H9 (cell line): ENCODE results near the gene FBN3. TPM values are rescaled to one million over a fixed set of nuclear protein-coding genes. Genes with fewer than 3 reads are reported as not detected.

Experiments used
- DNase-seq: peaks from one replicate; pipeline ENCODE4 v3.0.0-alpha.2; 2017
- H2AFZ ChIP-seq: one replicate; pipeline ENCODE4 v1.6.1; 2013; ENCODE audit warnings: mild to moderate bottlenecking, low read length, control low read depth, moderate library complexity
- H2AK5ac ChIP-seq: 2 replicates; pipeline ENCODE4 v1.6.1; 2013; ENCODE audit warnings: low read length, control low read depth, mixed read lengths; ENCODE audit not compliant: insufficient read length
- H2BK120ac ChIP-seq: one replicate; pipeline ENCODE4 v1.6.1; 2013; ENCODE audit warnings: low read depth, mild to moderate bottlenecking, low read length, control low read depth, inconsistent platforms; ENCODE audit not compliant: poor library complexity, severe bottlenecking
- H2BK12ac ChIP-seq: 2 replicates; pipeline ENCODE4 v1.6.1; 2013; ENCODE audit warnings: low read length, control low read depth, mixed read lengths, low read depth; ENCODE audit not compliant: insufficient read length
- H2BK15ac ChIP-seq: 2 replicates; pipeline ENCODE4 v1.6.1; 2013; ENCODE audit warnings: low read depth, low read length, control low read depth
- H2BK20ac ChIP-seq: one replicate; pipeline ENCODE4 v1.6.1; 2013; ENCODE audit warnings: low read depth, mild to moderate bottlenecking, low read length, control low read depth, inconsistent platforms; ENCODE audit not compliant: poor library complexity, severe bottlenecking
- H2BK5ac ChIP-seq: 2 replicates; pipeline ENCODE4 v1.6.1; 2013; ENCODE audit warnings: low read length, control low read depth, mixed read lengths; ENCODE audit not compliant: insufficient read length
- H3K14ac ChIP-seq: 2 replicates; pipeline ENCODE4 v1.6.1; 2013; ENCODE audit warnings: low read length, control low read depth; ENCODE audit not compliant: insufficient read depth
- H3K18ac ChIP-seq: 2 replicates; pipeline ENCODE4 v1.6.1; 2013; ENCODE audit warnings: low read depth, mild to moderate bottlenecking, mixed read lengths, low read length, control low read depth; ENCODE audit not compliant: insufficient read length
- H3K23ac ChIP-seq: 2 replicates; pipeline ENCODE4 v1.6.1; 2013; ENCODE audit warnings: low read length, control low read depth, mixed read lengths, low read depth; ENCODE audit not compliant: insufficient read length
- H3K23me2 ChIP-seq: 2 replicates; pipeline ENCODE4 v1.6.1; 2013; ENCODE audit warnings: low read depth, mild to moderate bottlenecking, mixed read lengths, low read length, control low read depth; ENCODE audit not compliant: insufficient read length, poor library complexity, severe bottlenecking
- H3K27ac ChIP-seq: 2 replicates; pipeline ENCODE4 v1.5.1; 2013; ENCODE audit warnings: low read length, control low read depth, mixed read lengths, low read depth; ENCODE audit not compliant: insufficient read length
- H3K27me3 ChIP-seq: 2 replicates; pipeline ENCODE4 v1.6.1; 2013; ENCODE audit warnings: low read length, control low read depth, inconsistent platforms; ENCODE audit not compliant: insufficient read depth
- H3K4ac ChIP-seq: 2 replicates; pipeline ENCODE4 v1.6.1; 2013; ENCODE audit warnings: low read depth, mild to moderate bottlenecking, control low read depth, inconsistent platforms, low read length, moderate library complexity
- H3K4me1 ChIP-seq: 2 replicates; pipeline ENCODE4 v1.6.1; 2013; ENCODE audit warnings: low read length, control low read depth, inconsistent platforms; ENCODE audit not compliant: insufficient read depth
- H3K4me2 ChIP-seq: 2 replicates; pipeline ENCODE4 v1.6.1; 2013; ENCODE audit warnings: low read length, control low read depth, mixed read lengths; ENCODE audit not compliant: insufficient read length, insufficient read depth
- H3K56ac ChIP-seq: 2 replicates; pipeline ENCODE4 v1.6.1; 2013; ENCODE audit warnings: low read depth, mild to moderate bottlenecking, mixed read lengths, low read length, control low read depth; ENCODE audit not compliant: insufficient read length
- H3K79me1 ChIP-seq: 2 replicates; pipeline ENCODE4 v1.6.1; 2013; ENCODE audit warnings: low read depth, mild to moderate bottlenecking, moderate library complexity, low read length, control low read depth, inconsistent platforms; ENCODE audit not compliant: insufficient read depth, poor library complexity, severe bottlenecking
- H3K79me2 ChIP-seq: 2 replicates; pipeline ENCODE4 v1.6.1; 2013; ENCODE audit warnings: low read length, control low read depth, inconsistent platforms; ENCODE audit not compliant: insufficient read depth
- H3K9ac ChIP-seq: 2 replicates; pipeline ENCODE4 v1.6.1; 2013; ENCODE audit warnings: low read length, control low read depth, mixed read lengths; ENCODE audit not compliant: insufficient read length; ENCODE audit errors: extremely low read depth
- H3K9me3 ChIP-seq: one replicate; pipeline ENCODE4 v1.6.1; 2013; ENCODE audit warnings: low read depth, low read length, inconsistent platforms; ENCODE audit not compliant: control insufficient read depth
- H3T11ph ChIP-seq: one replicate; pipeline ENCODE4 v1.6.1; 2013; ENCODE audit warnings: mild to moderate bottlenecking, low read length, control low read depth, inconsistent platforms
- H4K20me1 ChIP-seq: one replicate; pipeline ENCODE4 v1.6.1; 2013; ENCODE audit not compliant: control insufficient read depth, insufficient read length, insufficient read depth
- H4K5ac ChIP-seq: 2 replicates; pipeline ENCODE4 v1.6.1; 2013; ENCODE audit warnings: low read depth, mild to moderate bottlenecking, mixed read lengths, low read length, control low read depth; ENCODE audit not compliant: insufficient read length
- H4K8ac ChIP-seq: replicated peaks from 2 replicates; pipeline ENCODE4 v1.6.1; 2013; ENCODE audit warnings: low read length, control low read depth, mixed read lengths, low read depth; ENCODE audit not compliant: insufficient read length
- H4K91ac ChIP-seq: 2 replicates; pipeline ENCODE4 v1.6.1; 2013; ENCODE audit warnings: low read depth, mild to moderate bottlenecking, moderate library complexity, mixed read lengths, low read length, control low read depth; ENCODE audit not compliant: insufficient read length
- H3K27ac Mint-ChIP-seq, 3 experiments: 2 replicates in 2 of 3; 3 replicates in 1 of 3; pipeline ENCODE4 v1.8.0; 2020 to 2021; ENCODE audit warnings: mixed read lengths in 3 of 3, mild to moderate bottlenecking in 1 of 3, moderate library complexity in 1 of 3
- H3K27me3 Mint-ChIP-seq: 2 replicates; pipeline ENCODE4 v1.8.0; 2021; ENCODE audit warnings: low read depth, mild to moderate bottlenecking, moderate library complexity, mixed read lengths
- H3K36me3 Mint-ChIP-seq, 3 experiments: 2 replicates in 2 of 3; 3 replicates in 1 of 3; pipeline ENCODE4 v1.8.0; 2020 to 2021; ENCODE audit warnings: low read depth in 3 of 3, mixed read lengths in 3 of 3; ENCODE audit not compliant: insufficient read depth in 1 of 3
- H3K4me1 Mint-ChIP-seq, 2 experiments: 2 replicates each; pipeline ENCODE4 v1.8.0; 2020; ENCODE audit warnings: mixed read lengths in 2 of 2
- H3K4me3 Mint-ChIP-seq, 2 experiments: 2 replicates in 1 of 2; 3 replicates in 1 of 2; pipeline ENCODE4 v1.8.0; 2020 to 2021; ENCODE audit warnings: mild to moderate bottlenecking in 2 of 2, mixed read lengths in 2 of 2, moderate library complexity in 1 of 2
- H3K9me3 Mint-ChIP-seq, 2 experiments: 2 replicates in 1 of 2; 3 replicates in 1 of 2; pipeline ENCODE4 v1.8.0; 2020; ENCODE audit warnings: mild to moderate bottlenecking in 2 of 2, mixed read lengths in 2 of 2, moderate library complexity in 1 of 2
- WGBS: extraction: QIAGEN DNeasy Blood & Tissue Kit; methylation state at CpG from one replicate; pipeline ENCODE4 v1.1.7; 2013; ENCODE audit warnings: missing lambda C conversion rate, low lambda C conversion rate, mixed read lengths; ENCODE audit not compliant: insufficient read length; ENCODE audit errors: extremely low coverage; 5-methylcytosine and 5-hydroxymethylcytosine counted together
- total RNA-seq: library from RNA; stranded (reverse); gene quantifications from 2 replicates; pipeline ENCODE4 v1.2.1, GENCODE V29; 2021
- TF ChIP-seq, protein P1 (sequence below): fragments of 200-600 bp; sonication (generic); conservative IDR thresholded peaks from 3 replicates; pipeline ENCODE4 v1.8.0; 2021; ENCODE audit warnings: antibody characterized with exemption, mild to moderate bottlenecking

Gene FBN3
- total RNA-seq, 1 experiment from 2014 or later: 31.0 TPM

DNA sequence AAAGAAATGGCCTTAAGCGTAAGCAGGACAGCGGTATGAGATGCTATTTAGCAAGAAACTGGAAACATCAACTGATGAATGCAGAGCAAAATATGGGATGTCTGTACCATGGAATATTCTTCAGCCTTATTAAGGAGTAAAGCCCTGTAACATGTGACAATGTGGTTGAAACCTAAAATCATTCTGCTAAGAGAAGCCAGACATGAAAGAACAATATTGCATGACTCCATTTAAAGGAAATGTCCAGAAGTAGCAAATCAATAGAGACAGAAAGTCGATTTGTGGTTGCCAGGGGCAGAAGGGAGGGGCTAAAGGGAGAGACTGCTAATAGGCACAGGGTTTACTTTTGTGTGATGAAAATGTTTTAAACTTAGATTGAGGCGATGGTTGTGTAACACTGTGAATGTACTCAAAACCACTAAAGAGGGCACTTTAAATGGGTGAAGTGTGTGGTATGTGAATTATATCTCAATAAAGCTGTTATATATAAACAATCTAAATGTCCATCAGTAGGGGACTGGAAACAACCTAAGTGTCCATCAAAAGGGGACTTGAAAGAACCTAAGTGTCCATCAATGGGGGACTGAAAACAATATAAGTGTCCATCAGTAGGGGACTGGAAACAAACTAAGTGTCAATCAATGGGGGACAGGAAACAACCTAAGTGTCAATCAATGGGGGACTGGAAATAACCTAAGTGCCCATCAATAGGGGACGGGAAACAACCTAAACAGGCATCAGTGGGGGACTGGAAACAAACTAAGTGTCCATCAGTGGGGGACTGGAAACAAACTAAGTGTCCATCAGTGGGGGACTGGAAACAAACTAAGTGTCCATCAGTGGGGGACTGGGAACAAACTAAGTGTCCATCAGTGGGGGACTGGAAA is 51.5 kb downstream of the FBN3 start:
- Histone ChIP-seq H3K27me3 (no peaks in the 10 kb centered on the region), H3T11ph (no peak overlapping the region), H4K8ac (no peak overlapping the region), H2BK15ac (no peak overlapping the region), H2AFZ (no peak overlapping the region), H3K9me3 (peaks cover 13% of the 10 kb centered on the region), H4K5ac (no peak overlapping the region), H3K4ac (no peak overlapping the region), H3K23ac (no peak overlapping the region), H3K9ac (no peak overlapping the region), H4K91ac (no peak overlapping the region), H2AK5ac (no peak overlapping the region), H2BK12ac (no peak overlapping the region), H2BK20ac (no peak overlapping the region), H3K27ac (no peak overlapping the region), H3K23me2 (no peaks in the 10 kb centered on the region), H3K14ac (no peak overlapping the region), H2BK5ac (no peak overlapping the region), H2BK120ac (no peak overlapping the region), H3K79me1 (no peaks in the 10 kb centered on the region), H3K4me2 (no peak overlapping the region), H4K20me1 (peaks cover 2% of the 10 kb centered on the region), H3K18ac (no peak overlapping the region), H3K4me1 (no peaks in the 10 kb centered on the region), H3K56ac (no peak overlapping the region), H3K79me2 (no peaks in the 10 kb centered on the region)
- no peak overlapping the region for H3K4me3 Mint-ChIP-seq
- H3K4me1 Mint-ChIP-seq: no peaks in the 10 kb centered on the region
- peaks cover 2% of the 10 kb centered on the region; the same call in 1 of the 2 replicates for H3K27me3 Mint-ChIP-seq
- peaks cover 17 to 19% of the 10 kb centered on the region in 2 experiments for H3K9me3 Mint-ChIP-seq
- TF ChIP-seq, protein P1, sequence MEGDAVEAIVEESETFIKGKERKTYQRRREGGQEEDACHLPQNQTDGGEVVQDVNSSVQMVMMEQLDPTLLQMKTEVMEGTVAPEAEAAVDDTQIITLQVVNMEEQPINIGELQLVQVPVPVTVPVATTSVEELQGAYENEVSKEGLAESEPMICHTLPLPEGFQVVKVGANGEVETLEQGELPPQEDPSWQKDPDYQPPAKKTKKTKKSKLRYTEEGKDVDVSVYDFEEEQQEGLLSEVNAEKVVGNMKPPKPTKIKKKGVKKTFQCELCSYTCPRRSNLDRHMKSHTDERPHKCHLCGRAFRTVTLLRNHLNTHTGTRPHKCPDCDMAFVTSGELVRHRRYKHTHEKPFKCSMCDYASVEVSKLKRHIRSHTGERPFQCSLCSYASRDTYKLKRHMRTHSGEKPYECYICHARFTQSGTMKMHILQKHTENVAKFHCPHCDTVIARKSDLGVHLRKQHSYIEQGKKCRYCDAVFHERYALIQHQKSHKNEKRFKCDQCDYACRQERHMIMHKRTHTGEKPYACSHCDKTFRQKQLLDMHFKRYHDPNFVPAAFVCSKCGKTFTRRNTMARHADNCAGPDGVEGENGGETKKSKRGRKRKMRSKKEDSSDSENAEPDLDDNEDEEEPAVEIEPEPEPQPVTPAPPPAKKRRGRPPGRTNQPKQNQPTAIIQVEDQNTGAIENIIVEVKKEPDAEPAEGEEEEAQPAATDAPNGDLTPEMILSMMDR: no peak
- no peak for DNase-seq
- H3K27ac Mint-ChIP-seq: no peak overlapping the region
- H3K36me3 Mint-ChIP-seq: peaks cover 64 to 84% (median 76%) of the 10 kb centered on the region in 3 experiments
- no CpG with 5 or more reads among the region's 5 CpGs for WGBS
